Activated T-cell treated with anti-CD3 and anti-CD28 coated beads for 1 hour (primary cell): ENCODE data around the gene KATNB1.
A peak's percentile ranks its signal among the peaks of the same experiment; 100 is the strongest.
"Not testable (repeated sequence)": the region's sequence is repeated elsewhere in the genome, so short reads cannot be mapped to it uniquely, and the experiment has no call there.

ENCODE experiments used
- DNase-seq: peaks from one replicate; pipeline ENCODE4 v3.0.0-alpha.2; 2020; ENCODE audit warnings: low read depth

The KATNB1 gene

GRCh38 chr16:57701759-57702371 lies 33.7 kb upstream of the KATNB1 start:
- DNase-seq, result no peak

- DNase-seq, result no peak
These were observed 32.1 kb upstream of the KATNB1 start for GRCh38 chr16:57703416-57704010.

GRCh38 chr16:57704011-57704904 lies 31.3 kb upstream of the KATNB1 start:
- DNase-seq, result no peak

GRCh38 chr16:57704905-57705852 lies 30.4 kb upstream of the KATNB1 start:
- DNase-seq, result no peak

GRCh38 chr16:57706717-57707116 lies 28.9 kb upstream of the KATNB1 start:
- no peak for DNase-seq

- no peak for DNase-seq
These were observed 28.2 kb upstream of the KATNB1 start for GRCh38 chr16:57707331-57707730.

- no peak for DNase-seq
These were observed 27.4 kb upstream of the KATNB1 start for GRCh38 chr16:57708168-57708567.

GRCh38 chr16:57709663-57710062 lies 25.9 kb upstream of the KATNB1 start:
- no peak for DNase-seq

- no peak for DNase-seq
These were observed 24.2 kb upstream of the KATNB1 start for GRCh38 chr16:57711346-57711745.

GRCh38 chr16:57711993-57712392 lies 23.6 kb upstream of the KATNB1 start:
- DNase-seq, result no peak

GRCh38 chr16:57712569-57712968 lies 23.0 kb upstream of the KATNB1 start:
- not testable (repeated sequence) for DNase-seq

- DNase-seq, result no peak
These were observed 22.0 kb upstream of the KATNB1 start for GRCh38 chr16:57713596-57713995.

GRCh38 chr16:57714047-57714446 lies 21.5 kb upstream of the KATNB1 start:
- DNase-seq, result no peak

GRCh38 chr16:57720142-57720575 lies 15.4 kb upstream of the KATNB1 start:
- DNase-seq, result peak; percentile 9

GRCh38 chr16:57721356-57722209 lies 14.0 kb upstream of the KATNB1 start:
- DNase-seq, result no peak

- no peak for DNase-seq
These were observed 13.4 kb upstream of the KATNB1 start for GRCh38 chr16:57722210-57722499.

GRCh38 chr16:57722651-57723050 lies 12.9 kb upstream of the KATNB1 start:
- no peak for DNase-seq

- DNase-seq, result no peak
These were observed 12.4 kb upstream of the KATNB1 start for GRCh38 chr16:57723170-57723569.

- DNase-seq, result no peak
These were observed 11.0 kb upstream of the KATNB1 start for GRCh38 chr16:57724531-57724930.

- DNase-seq, result no peak
These were observed 10.4 kb upstream of the KATNB1 start for GRCh38 chr16:57725151-57725550.

- DNase-seq, result no peak
These were observed 10.0 kb upstream of the KATNB1 start for GRCh38 chr16:57725554-57725953.
